Panc1 (cell line): ENCODE measurements around the gene CRLF1.

Source experiments
- POLR2AphosphoS5 ChIP-seq: IDR thresholded peaks from 2 replicates; pipeline ENCODE4 v1.6.1; 2012; ENCODE audit warnings: mild to moderate bottlenecking, low read depth, low read length, moderate library complexity
- TCF7L2 ChIP-seq: IDR thresholded peaks from 2 replicates; pipeline ENCODE4 v1.6.1; 2011; ENCODE audit warnings: mild to moderate bottlenecking, low read depth, low read length, inconsistent platforms
- TF ChIP-seq, protein P1 (sequence below): fragments of 450-650 bp; IDR thresholded peaks from 2 replicates; pipeline ENCODE4 v1.5.1; 2017; ENCODE audit warnings: mild to moderate bottlenecking
- TF ChIP-seq, protein P2 (sequence below), 2 experiments: IDR thresholded peaks; 2 replicates each; pipeline ENCODE4 v1.6.1; 2011 to 2012; ENCODE audit warnings: low read depth in 2 of 2, control low read depth in 1 of 2, low read length in 1 of 2, mild to moderate bottlenecking in 1 of 2, moderate library complexity in 1 of 2; ENCODE audit not compliant: insufficient read depth in 1 of 2

DNA sequence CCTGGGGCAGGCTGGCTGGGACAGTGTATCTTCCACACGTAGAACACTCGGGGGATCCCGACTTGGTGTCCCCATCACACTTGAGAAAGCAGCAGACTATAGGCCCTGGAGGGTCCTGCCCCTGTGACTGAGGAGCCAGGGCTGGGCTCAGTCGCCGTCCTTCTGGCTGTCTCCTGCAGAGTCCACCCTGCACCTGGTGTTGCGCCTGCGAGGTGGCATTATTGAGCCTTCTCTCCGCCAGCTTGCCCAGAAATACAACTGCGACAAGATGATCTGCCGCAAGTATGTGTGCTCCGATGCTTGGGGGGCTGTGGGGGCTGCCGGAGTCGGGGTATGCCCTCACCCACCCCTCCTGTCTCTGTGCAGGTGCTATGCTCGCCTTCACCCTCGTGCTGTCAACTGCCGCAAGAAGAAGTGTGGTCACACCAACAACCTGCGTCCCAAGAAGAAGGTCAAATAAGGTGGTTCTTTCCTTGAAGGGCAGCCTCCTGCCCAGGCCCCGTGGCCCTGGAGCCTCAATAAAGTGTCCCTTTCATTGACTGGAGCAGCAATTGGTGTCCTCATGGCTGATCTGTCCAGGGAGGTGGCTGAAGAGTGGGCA, 31.8 kb downstream of the CRLF1 start:
- TF ChIP-seq, protein P1, sequence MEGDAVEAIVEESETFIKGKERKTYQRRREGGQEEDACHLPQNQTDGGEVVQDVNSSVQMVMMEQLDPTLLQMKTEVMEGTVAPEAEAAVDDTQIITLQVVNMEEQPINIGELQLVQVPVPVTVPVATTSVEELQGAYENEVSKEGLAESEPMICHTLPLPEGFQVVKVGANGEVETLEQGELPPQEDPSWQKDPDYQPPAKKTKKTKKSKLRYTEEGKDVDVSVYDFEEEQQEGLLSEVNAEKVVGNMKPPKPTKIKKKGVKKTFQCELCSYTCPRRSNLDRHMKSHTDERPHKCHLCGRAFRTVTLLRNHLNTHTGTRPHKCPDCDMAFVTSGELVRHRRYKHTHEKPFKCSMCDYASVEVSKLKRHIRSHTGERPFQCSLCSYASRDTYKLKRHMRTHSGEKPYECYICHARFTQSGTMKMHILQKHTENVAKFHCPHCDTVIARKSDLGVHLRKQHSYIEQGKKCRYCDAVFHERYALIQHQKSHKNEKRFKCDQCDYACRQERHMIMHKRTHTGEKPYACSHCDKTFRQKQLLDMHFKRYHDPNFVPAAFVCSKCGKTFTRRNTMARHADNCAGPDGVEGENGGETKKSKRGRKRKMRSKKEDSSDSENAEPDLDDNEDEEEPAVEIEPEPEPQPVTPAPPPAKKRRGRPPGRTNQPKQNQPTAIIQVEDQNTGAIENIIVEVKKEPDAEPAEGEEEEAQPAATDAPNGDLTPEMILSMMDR, result no peak
- TF ChIP-seq, protein P2, sequence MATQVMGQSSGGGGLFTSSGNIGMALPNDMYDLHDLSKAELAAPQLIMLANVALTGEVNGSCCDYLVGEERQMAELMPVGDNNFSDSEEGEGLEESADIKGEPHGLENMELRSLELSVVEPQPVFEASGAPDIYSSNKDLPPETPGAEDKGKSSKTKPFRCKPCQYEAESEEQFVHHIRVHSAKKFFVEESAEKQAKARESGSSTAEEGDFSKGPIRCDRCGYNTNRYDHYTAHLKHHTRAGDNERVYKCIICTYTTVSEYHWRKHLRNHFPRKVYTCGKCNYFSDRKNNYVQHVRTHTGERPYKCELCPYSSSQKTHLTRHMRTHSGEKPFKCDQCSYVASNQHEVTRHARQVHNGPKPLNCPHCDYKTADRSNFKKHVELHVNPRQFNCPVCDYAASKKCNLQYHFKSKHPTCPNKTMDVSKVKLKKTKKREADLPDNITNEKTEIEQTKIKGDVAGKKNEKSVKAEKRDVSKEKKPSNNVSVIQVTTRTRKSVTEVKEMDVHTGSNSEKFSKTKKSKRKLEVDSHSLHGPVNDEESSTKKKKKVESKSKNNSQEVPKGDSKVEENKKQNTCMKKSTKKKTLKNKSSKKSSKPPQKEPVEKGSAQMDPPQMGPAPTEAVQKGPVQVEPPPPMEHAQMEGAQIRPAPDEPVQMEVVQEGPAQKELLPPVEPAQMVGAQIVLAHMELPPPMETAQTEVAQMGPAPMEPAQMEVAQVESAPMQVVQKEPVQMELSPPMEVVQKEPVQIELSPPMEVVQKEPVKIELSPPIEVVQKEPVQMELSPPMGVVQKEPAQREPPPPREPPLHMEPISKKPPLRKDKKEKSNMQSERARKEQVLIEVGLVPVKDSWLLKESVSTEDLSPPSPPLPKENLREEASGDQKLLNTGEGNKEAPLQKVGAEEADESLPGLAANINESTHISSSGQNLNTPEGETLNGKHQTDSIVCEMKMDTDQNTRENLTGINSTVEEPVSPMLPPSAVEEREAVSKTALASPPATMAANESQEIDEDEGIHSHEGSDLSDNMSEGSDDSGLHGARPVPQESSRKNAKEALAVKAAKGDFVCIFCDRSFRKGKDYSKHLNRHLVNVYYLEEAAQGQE (IDR thresholded peaks at IDR 0.05; ENCODE audit: insufficient read depth in 1 of 2, low read depth in 2 of 2, low read length in 1 of 2), result no peak
- TF ChIP-seq POLR2AphosphoS5, result no peak
- no peak for TF ChIP-seq TCF7L2
